NCI-H1048 (cell line): ENCODE results near the gene SHC1.

Source experiments
- DNase-seq: peaks from one replicate; lab custom pipeline; 2025; lab: John Stamatoyannopoulos, UW

SHC1 gene

GRCh38 chr1:154973344-154974101, 3.0 kb upstream of the SHC1 start:
- peak; percentile 95 for DNase-seq

GRCh38 chr1:154972517-154973343, 2.2 kb upstream of the SHC1 start:
- no peak for DNase-seq

- DNase-seq, result no peak
Observed at GRCh38 chr1:154972213-154972516, 1.6 kb upstream of the SHC1 start.

- DNase-seq, result no peak
Observed at GRCh38 chr1:154971341-154971998, 923 bp upstream of the SHC1 start.

- no peak for DNase-seq
Observed at GRCh38 chr1:154969860-154970452, 591 bp downstream of the SHC1 start.

- DNase-seq, result no peak
Observed at GRCh38 chr1:154969246-154969645, 1.3 kb downstream of the SHC1 start.

- DNase-seq, result no peak
Observed at GRCh38 chr1:154968731-154969130, 1.8 kb downstream of the SHC1 start.

GRCh38 chr1:154967331-154967950, 3.1 kb downstream of the SHC1 start:
- DNase-seq, result no peak

GRCh38 chr1:154966111-154966510, 4.4 kb downstream of the SHC1 start:
- no peak for DNase-seq

- DNase-seq, result no peak
Observed at GRCh38 chr1:154964359-154964758, 6.2 kb downstream of the SHC1 start.

- DNase-seq, result no peak
Observed at GRCh38 chr1:154963643-154964042, 6.9 kb downstream of the SHC1 start.

- no peak for DNase-seq
Observed at GRCh38 chr1:154962795-154963330, 7.7 kb downstream of the SHC1 start.

GRCh38 chr1:154962156-154962749, 8.3 kb downstream of the SHC1 start:
- no peak for DNase-seq

GRCh38 chr1:154961207-154962155, 9.1 kb downstream of the SHC1 start, which contains the start of gene PYGO2:
TSS of gene PYGO2 (minus strand) at chr1:154961782. CDS start at chr1:154961576, 206 bp downstream.
- DNase-seq, result peak; percentile 87

- DNase-seq, result no peak
Observed at GRCh38 chr1:154960446-154961136, 10.0 kb downstream of the SHC1 start.

- no peak for DNase-seq
Observed at GRCh38 chr1:154959426-154959780, 11.1 kb downstream of the SHC1 start.

GRCh38 chr1:154958681-154959425, 11.7 kb downstream of the SHC1 start:
- no peak for DNase-seq

- no peak for DNase-seq
Observed at GRCh38 chr1:154958036-154958435, 12.5 kb downstream of the SHC1 start.

- DNase-seq, result no peak
Observed at GRCh38 chr1:154957091-154957657, 13.4 kb downstream of the SHC1 start.
